Body of pancreas (tissue), 4 donors: ENCODE results near the gene LRP2. TPM values are rescaled to one million over a fixed set of nuclear protein-coding genes. Genes with fewer than 3 reads are reported as not detected.

Experiments used
- ATAC-seq: fragments of 150-250 bp; one replicate; pipeline ENCODE4 v1.9.1; 2016
- DNase-seq, 4 donors: peaks; one replicate each; pipeline ENCODE4 v3.0.0-alpha.2; 2019
- H3K27ac ChIP-seq, 4 donors: fragments of 200-600 bp; sonication (generic); 1 replicate in 3 of 4; 2 replicates in 1 of 4; pipeline versions ENCODE4 v1.5.1 to v1.6.1; 2016 to 2019; ENCODE audit warnings: mild to moderate bottlenecking in 1 of 4, mixed read lengths in 1 of 4, moderate library complexity in 1 of 4
- H3K27me3 ChIP-seq, 2 donors: fragments of 200-600 bp; sonication (generic); one replicate each; pipeline ENCODE4 v1.6.0; 2016; ENCODE audit warnings: mild to moderate bottlenecking in 1 of 2
- H3K36me3 ChIP-seq, 2 donors: fragments of 200-600 bp; sonication (generic); replicated peaks in 1 of 2; 2 replicates each; pipeline ENCODE4 v1.5.1; 2016; ENCODE audit warnings: low read depth in 2 of 2; ENCODE audit not compliant: insufficient read depth in 1 of 2
- H3K4me1 ChIP-seq: fragments of 200-600 bp; sonication (generic); one replicate; pipeline ENCODE4 v1.6.0; 2016
- H3K4me3 ChIP-seq, 2 donors: fragments of 200-600 bp; sonication (generic); 1 replicate in 1 of 2; 2 replicates in 1 of 2; pipeline ENCODE4 v1.5.1; 2016 to 2019
- H3K9me3 ChIP-seq, 3 donors: fragments of 200-600 bp; sonication (generic); 1 replicate in 2 of 3; 2 replicates in 1 of 3; pipeline ENCODE4 v1.5.1; 2016
- CTCF ChIP-seq, 7 experiments: fragments of 450-650 bp in 4 of 7; fragments of 200-600 bp in 3 of 7; sonication (generic) in 3 of 7; IDR thresholded peaks; one replicate each; pipeline ENCODE4 v1.5.1; 2016 to 2019; ENCODE audit warnings: antibody characterized with exemption in 7 of 7
- POLR2A ChIP-seq, 3 donors: fragments of 450-650 bp; IDR thresholded peaks; one replicate each; pipeline ENCODE4 v1.6.1; 2016; ENCODE audit warnings: antibody characterized with exemption in 3 of 3, mild to moderate bottlenecking in 2 of 3
- WGBS, 2 donors: methylation state at CpG; one replicate each; pipeline ENCODE4 v1.1.5; 2017; 5-methylcytosine and 5-hydroxymethylcytosine counted together
- intact Hi-C: fragments of 100-400 bp; cut with DNase I; formaldehyde crosslinking; loops from one replicate; pipeline ENCODE4 v1.15.1; 2023
- total RNA-seq, 2 donors: library from RNA; depleted of rRNA; stranded (reverse); fragments of >200 nt; gene quantifications; one replicate each; pipeline ENCODE4 v1.1.0, GENCODE V29; 2016

Gene LRP2
- total RNA-seq, 2 donors from 2014 or later, result under 0.01 TPM; not detected in 1

GRCh38 chr2:169237939-169238338 is 124.4 kb downstream of the LRP2 start:
- WGBS, 2 donors, result 67 to 75% methylated on average over 6 of the region's 6 CpGs
- Histone ChIP-seq H3K27me3 (no peaks in the 10 kb centered on the region), H3K9me3 (no peaks in the 10 kb centered on the region), H3K4me3 (no peak overlapping the region), H3K27ac (no peak overlapping the region), H3K4me1 (no peaks in the 10 kb centered on the region), H3K36me3 (no peaks in the 10 kb centered on the region)
- no peak for ATAC-seq
- intact Hi-C loops, result no loop called here
- TF ChIP-seq POLR2A (IDR thresholded peaks at IDR 0.05) (no peak), CTCF (IDR thresholded peaks at IDR 0.05) (no peak)
- DNase-seq, result no peak

- no peak overlapping the region for H3K27ac ChIP-seq
- no peaks in the 10 kb centered on the region for H3K4me1 ChIP-seq
- H3K4me3 ChIP-seq, result no peak overlapping the region
- 23 to 29% methylated on average over 2 of the region's 2 CpGs for WGBS, 2 donors
- no peak for ATAC-seq
- no peaks in the 10 kb centered on the region for H3K36me3 ChIP-seq
- intact Hi-C loops, result no loop called here
- no peaks in the 10 kb centered on the region for H3K27me3 ChIP-seq
- no peak for DNase-seq
- no peaks in the 10 kb centered on the region for H3K9me3 ChIP-seq
- TF ChIP-seq CTCF (IDR thresholded peaks at IDR 0.05) (no peak), POLR2A (IDR thresholded peaks at IDR 0.05) (no peak)
Measured at GRCh38 chr2:169237286-169237685, 125.0 kb downstream of the LRP2 start.

GRCh38 chr2:169232551-169233154 is 129.7 kb downstream of the LRP2 start:
- no peaks in the 10 kb centered on the region for H3K36me3 ChIP-seq
- intact Hi-C loops, result no loop called here
- H3K4me1 ChIP-seq, result no peaks in the 10 kb centered on the region
- ATAC-seq (no peak), DNase-seq (no peak)
- no peak overlapping the region for H3K27ac ChIP-seq
- TF ChIP-seq CTCF (IDR thresholded peaks at IDR 0.05), result no peak
- TF ChIP-seq POLR2A (IDR thresholded peaks at IDR 0.05), result no peak
- H3K27me3 ChIP-seq, result no peaks in the 10 kb centered on the region
- H3K4me3 ChIP-seq, result no peak overlapping the region
- 77 to 81% methylated on average over 11 of the region's 11 CpGs for WGBS, 2 donors
- H3K9me3 ChIP-seq, result no peaks in the 10 kb centered on the region

GRCh38 chr2:169230204-169230603 is 132.1 kb downstream of the LRP2 start:
- TF ChIP-seq CTCF (IDR thresholded peaks at IDR 0.05), result no peak
- TF ChIP-seq POLR2A (IDR thresholded peaks at IDR 0.05), result no peak
- no peaks in the 10 kb centered on the region for H3K4me1 ChIP-seq
- 23 to 27% methylated on average over 2 of the region's 2 CpGs for whole genome bisulfite sequencing, 2 donors
- no peaks in the 10 kb centered on the region for H3K36me3 ChIP-seq
- intact Hi-C loops, result no loop called here
- DNase-seq, result no peak
- no peak overlapping the region for H3K27ac ChIP-seq
- ATAC-seq, result no peak
- H3K4me3 ChIP-seq, result no peak overlapping the region
- no peaks in the 10 kb centered on the region for H3K9me3 ChIP-seq
- no peaks in the 10 kb centered on the region for H3K27me3 ChIP-seq

- Histone ChIP-seq H3K4me3 (no peak overlapping the region), H3K4me1 (no peaks in the 10 kb centered on the region), H3K27ac (no peak overlapping the region), H3K27me3 (no peaks in the 10 kb centered on the region), H3K36me3 (no peaks in the 10 kb centered on the region), H3K9me3 (no peaks in the 10 kb centered on the region)
- intact Hi-C loops, result no loop called here
- TF ChIP-seq POLR2A (IDR thresholded peaks at IDR 0.05) (no peak), CTCF (IDR thresholded peaks at IDR 0.05) (no peak)
- no peak for ATAC-seq
- no peak for DNase-seq
Measured at GRCh38 chr2:169229590-169229989, 132.7 kb downstream of the LRP2 start.
